ENCODE results near the gene PLVAP. TPM values are rescaled to one million over a fixed set of nuclear protein-coding genes. Genes with fewer than 3 reads are reported as not detected.

Gene PLVAP
- total RNA-seq, 1 experiment from 2014 or later = not detected

DNA sequence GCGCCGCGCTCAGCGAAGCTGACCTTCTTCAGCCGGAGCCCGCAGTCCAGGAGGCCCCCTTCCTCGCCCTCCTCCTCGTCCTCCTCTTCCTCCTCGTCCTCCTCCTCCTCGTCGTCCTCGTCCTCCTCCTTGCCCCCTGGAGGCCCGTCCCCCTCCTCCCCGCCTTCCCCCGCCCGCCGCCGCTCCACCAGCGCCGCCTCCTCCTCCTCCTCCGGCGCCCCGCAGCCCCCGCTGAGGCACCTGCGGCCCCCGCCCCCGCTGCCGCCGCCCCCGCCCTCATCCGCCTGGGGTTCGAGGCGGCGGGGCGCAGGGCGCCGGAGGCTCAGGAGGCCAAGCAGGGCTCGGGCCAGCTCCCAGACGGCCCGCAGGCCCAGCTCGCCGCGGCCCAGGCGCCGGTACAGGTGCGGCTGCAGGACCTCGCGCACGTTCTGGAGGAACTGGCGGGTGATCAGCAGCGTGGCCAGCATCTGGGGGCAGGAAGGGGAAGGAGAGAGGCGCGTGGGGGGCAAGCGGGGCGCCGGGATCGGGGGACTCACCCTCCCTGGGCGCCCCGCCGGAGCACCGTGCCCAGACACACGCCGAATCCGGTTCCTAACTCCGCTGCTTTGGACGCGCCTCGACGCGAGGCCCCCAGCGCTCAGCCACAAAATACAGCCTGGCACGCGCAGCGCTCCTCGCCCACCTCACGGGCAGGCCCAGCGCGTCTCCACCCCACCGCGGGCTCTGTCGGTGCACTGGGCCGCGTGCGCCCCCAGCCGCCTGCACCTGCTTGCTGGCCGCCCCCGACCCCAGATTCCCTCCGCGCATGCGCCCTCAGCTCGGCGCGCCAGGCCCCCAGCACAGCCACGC is 48.4 kb downstream of the PLVAP start (continued):
- no peak for TF ChIP-seq ZNF671 (CRISPR knock-in tag; IDR thresholded peaks at IDR 0.05)
- no peak for TF ChIP-seq SMAD4 (CRISPR knock-in tag; IDR thresholded peaks at IDR 0.05)
- TF ChIP-seq CDX4 (CRISPR knock-in tag; IDR thresholded peaks at IDR 0.05; ENCODE audit: borderline replicate concordance) = no peak
- TF ChIP-seq RORB (CRISPR knock-in tag; IDR thresholded peaks at IDR 0.05) = no peak
- no peak; the same call in 1 of the 2 replicates for TF ChIP-seq E2F4 (CRISPR knock-in tag; IDR thresholded peaks at IDR 0.05; ENCODE audit: borderline replicate concordance, low read depth)
- peak; percentile 88 for TF ChIP-seq E2F1 (CRISPR knock-in tag; IDR thresholded peaks at IDR 0.05)
- TF ChIP-seq CREM (CRISPR knock-in tag; IDR thresholded peaks at IDR 0.05) = peak; percentile 32; the same call in 1 of the 2 replicates
- no peak for TF ChIP-seq NFATC4 (CRISPR knock-in tag; IDR thresholded peaks at IDR 0.05)
- no peak for TF ChIP-seq TEAD4 (CRISPR knock-in tag; IDR thresholded peaks at IDR 0.05)
- no peak; the same call in 1 of the 2 replicates for TF ChIP-seq ESRRA (CRISPR knock-in tag; IDR thresholded peaks at IDR 0.05; ENCODE audit: borderline replicate concordance)
- peak; percentile 85 for TF ChIP-seq PRDM15 (CRISPR knock-in tag; IDR thresholded peaks at IDR 0.05)
- no peak for TF ChIP-seq KAT7 (CRISPR knock-in tag; IDR thresholded peaks at IDR 0.05; ENCODE audit: borderline replicate concordance)
- TF ChIP-seq NR2C2 (CRISPR knock-in tag; IDR thresholded peaks at IDR 0.05) = peak; percentile 77
- TF ChIP-seq HMGXB4 (CRISPR knock-in tag; IDR thresholded peaks at IDR 0.05) = peak; percentile 91
- no peak for TF ChIP-seq JAZF1 (CRISPR knock-in tag; IDR thresholded peaks at IDR 0.05)
- TF ChIP-seq, protein P1, sequence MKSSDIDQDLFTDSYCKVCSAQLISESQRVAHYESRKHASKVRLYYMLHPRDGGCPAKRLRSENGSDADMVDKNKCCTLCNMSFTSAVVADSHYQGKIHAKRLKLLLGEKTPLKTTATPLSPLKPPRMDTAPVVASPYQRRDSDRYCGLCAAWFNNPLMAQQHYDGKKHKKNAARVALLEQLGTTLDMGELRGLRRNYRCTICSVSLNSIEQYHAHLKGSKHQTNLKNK (CRISPR knock-in tag; IDR thresholded peaks at IDR 0.05) = no peak
- TF ChIP-seq, protein P2, sequence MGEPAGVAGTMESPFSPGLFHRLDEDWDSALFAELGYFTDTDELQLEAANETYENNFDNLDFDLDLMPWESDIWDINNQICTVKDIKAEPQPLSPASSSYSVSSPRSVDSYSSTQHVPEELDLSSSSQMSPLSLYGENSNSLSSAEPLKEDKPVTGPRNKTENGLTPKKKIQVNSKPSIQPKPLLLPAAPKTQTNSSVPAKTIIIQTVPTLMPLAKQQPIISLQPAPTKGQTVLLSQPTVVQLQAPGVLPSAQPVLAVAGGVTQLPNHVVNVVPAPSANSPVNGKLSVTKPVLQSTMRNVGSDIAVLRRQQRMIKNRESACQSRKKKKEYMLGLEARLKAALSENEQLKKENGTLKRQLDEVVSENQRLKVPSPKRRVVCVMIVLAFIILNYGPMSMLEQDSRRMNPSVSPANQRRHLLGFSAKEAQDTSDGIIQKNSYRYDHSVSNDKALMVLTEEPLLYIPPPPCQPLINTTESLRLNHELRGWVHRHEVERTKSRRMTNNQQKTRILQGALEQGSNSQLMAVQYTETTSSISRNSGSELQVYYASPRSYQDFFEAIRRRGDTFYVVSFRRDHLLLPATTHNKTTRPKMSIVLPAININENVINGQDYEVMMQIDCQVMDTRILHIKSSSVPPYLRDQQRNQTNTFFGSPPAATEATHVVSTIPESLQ (CRISPR knock-in tag; IDR thresholded peaks at IDR 0.05) = no peak
- TF ChIP-seq, protein P3, sequence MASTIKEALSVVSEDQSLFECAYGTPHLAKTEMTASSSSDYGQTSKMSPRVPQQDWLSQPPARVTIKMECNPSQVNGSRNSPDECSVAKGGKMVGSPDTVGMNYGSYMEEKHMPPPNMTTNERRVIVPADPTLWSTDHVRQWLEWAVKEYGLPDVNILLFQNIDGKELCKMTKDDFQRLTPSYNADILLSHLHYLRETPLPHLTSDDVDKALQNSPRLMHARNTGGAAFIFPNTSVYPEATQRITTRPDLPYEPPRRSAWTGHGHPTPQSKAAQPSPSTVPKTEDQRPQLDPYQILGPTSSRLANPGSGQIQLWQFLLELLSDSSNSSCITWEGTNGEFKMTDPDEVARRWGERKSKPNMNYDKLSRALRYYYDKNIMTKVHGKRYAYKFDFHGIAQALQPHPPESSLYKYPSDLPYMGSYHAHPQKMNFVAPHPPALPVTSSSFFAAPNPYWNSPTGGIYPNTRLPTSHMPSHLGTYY (CRISPR knock-in tag; IDR thresholded peaks at IDR 0.05) = no peak
- TF ChIP-seq IRF1 (CRISPR knock-in tag; IDR thresholded peaks at IDR 0.05) = no peak
- no peak for TF ChIP-seq GRHL2 (CRISPR knock-in tag; IDR thresholded peaks at IDR 0.05; ENCODE audit: insufficient replicate concordance, severe bottlenecking)
- TF ChIP-seq NFYB (CRISPR knock-in tag; conservative IDR thresholded peaks at IDR 0.05; ENCODE audit: low read depth) = 0 out of 2 replicates have a peak, but pooled peaks have one; percentile 23
- TF ChIP-seq NR3C1 (CRISPR knock-in tag; conservative IDR thresholded peaks at IDR 0.05; ENCODE audit: low read depth) = no peak
- TF ChIP-seq ZNF121 (CRISPR knock-in tag; IDR thresholded peaks at IDR 0.05) = no peak
- no peak for TF ChIP-seq OVOL2 (CRISPR knock-in tag; IDR thresholded peaks at IDR 0.05; ENCODE audit: borderline replicate concordance)
- TF ChIP-seq TCF7 (CRISPR knock-in tag; IDR thresholded peaks at IDR 0.05; ENCODE audit: low read depth) = peak; percentile 77
- no peak for TF ChIP-seq PRRX2 (CRISPR knock-in tag; IDR thresholded peaks at IDR 0.05)
